Breast epithelium (tissue), 4 donors: ENCODE measurements around the gene ELF3. TPM values are rescaled to one million over a fixed set of nuclear protein-coding genes. Genes with fewer than 3 reads are reported as not detected.
A peak's percentile ranks its signal among the peaks of the same experiment; 100 is the strongest.

ENCODE experiments used
- DNase-seq, 2 donors: peaks; one replicate each; pipeline ENCODE4 v3.0.0-alpha.2; 2019; ENCODE audit warnings: low spot score in 2 of 2
- H3K27ac ChIP-seq, 2 donors: fragments of 200-600 bp; sonication (generic) in 1 of 2; one replicate each; pipeline ENCODE4 v1.5.1; 2016 to 2019; ENCODE audit warnings: mild to moderate bottlenecking in 1 of 2
- H3K27me3 ChIP-seq, 2 donors: fragments of 200-600 bp; sonication (generic) in 1 of 2; one replicate each; pipeline versions ENCODE4 v1.5.1 to v1.6.0; 2017 to 2019; ENCODE audit warnings: control low read depth in 1 of 2, mild to moderate bottlenecking in 1 of 2
- H3K36me3 ChIP-seq: fragments of 200-600 bp; one replicate; pipeline ENCODE4 v1.5.1; 2019
- H3K4me1 ChIP-seq, 2 donors: fragments of 200-600 bp; sonication (generic); one replicate each; pipeline ENCODE4 v1.5.1; 2016 to 2019; ENCODE audit warnings: control low read depth in 1 of 2
- H3K4me3 ChIP-seq, 3 donors: fragments of 200-600 bp; sonication (generic); 1 replicate in 2 of 3; 2 replicates in 1 of 3; pipeline ENCODE4 v1.5.1; 2016 to 2019; ENCODE audit warnings: mild to moderate bottlenecking in 3 of 3, moderate library complexity in 2 of 3
- H3K9me3 ChIP-seq, 2 donors: fragments of 200-600 bp; sonication (generic) in 1 of 2; one replicate each; pipeline ENCODE4 v1.5.1; 2016 to 2019; ENCODE audit warnings: control low read depth in 1 of 2
- POLR2A ChIP-seq: fragments of 450-650 bp; IDR thresholded peaks from one replicate; pipeline ENCODE4 v1.6.1; 2016; ENCODE audit warnings: antibody characterized with exemption, mild to moderate bottlenecking, moderate library complexity
- POLR2AphosphoS5 ChIP-seq, 3 donors: sonication (generic); formaldehyde crosslinking; IDR thresholded peaks; one replicate each; pipeline ENCODE4 v1.6.1; 2017; ENCODE audit warnings: antibody characterized with exemption in 3 of 3
- intact Hi-C: fragments of 100-400 bp; cut with DNase I; formaldehyde crosslinking; loops from one replicate; pipeline ENCODE4 v1.15.1; 2023; ENCODE audit warnings: low total_unique reads
- total RNA-seq, 3 donors: library from RNA; depleted of rRNA; stranded (reverse); fragments of >200 nt; gene quantifications; one replicate each; pipeline ENCODE4 v1.1.0, GENCODE V29; 2016
- TF ChIP-seq, protein P1 (sequence below), 3 donors: fragments of 450-650 bp; IDR thresholded peaks; one replicate each; pipeline ENCODE4 v1.5.1; 2016 to 2017; ENCODE audit warnings: antibody characterized with exemption in 3 of 3, mild to moderate bottlenecking in 3 of 3, moderate library complexity in 3 of 3

The ELF3 gene
- total RNA-seq, 3 donors from 2014 or later = 1.3 to 1,061 (median 367) TPM

DNA sequence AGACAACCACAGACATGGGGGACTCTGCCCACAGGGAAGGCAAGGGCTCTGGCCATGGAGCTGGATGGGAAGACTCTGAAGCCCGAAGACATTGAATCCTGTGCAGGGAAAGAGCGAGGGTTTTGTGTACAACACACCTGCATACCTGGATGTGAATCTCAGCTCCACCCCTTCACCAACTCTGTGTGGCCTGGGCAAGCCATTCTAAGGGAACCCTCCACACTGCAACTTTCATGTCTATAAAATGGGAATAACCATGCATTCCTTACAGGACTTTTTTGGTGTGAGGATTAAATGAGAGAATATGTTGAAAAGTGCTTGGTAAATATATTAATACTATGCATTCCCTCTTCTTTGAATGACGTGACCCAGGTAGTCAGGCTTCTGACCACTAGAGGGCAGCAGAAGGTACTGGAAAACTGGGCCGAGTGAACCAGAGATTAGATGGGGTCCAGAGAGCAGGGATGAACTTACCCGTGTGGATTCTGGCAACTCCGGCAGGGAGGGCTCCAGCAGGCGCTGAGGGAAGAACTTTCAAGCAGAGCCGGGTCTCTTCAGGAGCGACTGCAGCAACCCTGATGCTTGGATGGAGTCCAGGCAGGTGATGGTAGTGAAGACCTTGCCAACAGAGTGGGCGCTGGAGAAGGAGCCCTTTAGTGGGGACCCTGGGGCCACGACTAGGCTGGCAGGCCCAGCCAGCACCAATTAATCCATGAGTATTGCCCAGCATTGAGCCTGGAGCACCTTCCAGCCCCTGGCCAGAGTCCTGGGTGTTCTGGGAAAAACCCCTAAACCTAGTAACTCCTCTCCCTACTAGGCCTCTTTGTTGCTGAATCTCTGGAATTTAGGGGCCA, 834 bp upstream of the ELF3 start:
- intact Hi-C loops = loop anchor here (5.0 kb wide), 1 partner anchor 108 kb away; no protein-coding TSS in a partner anchor
- H3K27me3 ChIP-seq = no peaks in the 10 kb centered on the region
- H3K4me1 ChIP-seq = peaks cover 0 to 12% of the 10 kb centered on the region in 2 donors
- TF ChIP-seq, protein P1, sequence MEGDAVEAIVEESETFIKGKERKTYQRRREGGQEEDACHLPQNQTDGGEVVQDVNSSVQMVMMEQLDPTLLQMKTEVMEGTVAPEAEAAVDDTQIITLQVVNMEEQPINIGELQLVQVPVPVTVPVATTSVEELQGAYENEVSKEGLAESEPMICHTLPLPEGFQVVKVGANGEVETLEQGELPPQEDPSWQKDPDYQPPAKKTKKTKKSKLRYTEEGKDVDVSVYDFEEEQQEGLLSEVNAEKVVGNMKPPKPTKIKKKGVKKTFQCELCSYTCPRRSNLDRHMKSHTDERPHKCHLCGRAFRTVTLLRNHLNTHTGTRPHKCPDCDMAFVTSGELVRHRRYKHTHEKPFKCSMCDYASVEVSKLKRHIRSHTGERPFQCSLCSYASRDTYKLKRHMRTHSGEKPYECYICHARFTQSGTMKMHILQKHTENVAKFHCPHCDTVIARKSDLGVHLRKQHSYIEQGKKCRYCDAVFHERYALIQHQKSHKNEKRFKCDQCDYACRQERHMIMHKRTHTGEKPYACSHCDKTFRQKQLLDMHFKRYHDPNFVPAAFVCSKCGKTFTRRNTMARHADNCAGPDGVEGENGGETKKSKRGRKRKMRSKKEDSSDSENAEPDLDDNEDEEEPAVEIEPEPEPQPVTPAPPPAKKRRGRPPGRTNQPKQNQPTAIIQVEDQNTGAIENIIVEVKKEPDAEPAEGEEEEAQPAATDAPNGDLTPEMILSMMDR (IDR thresholded peaks at IDR 0.05) = peak; percentile 91 to 98 (median 97)
- TF ChIP-seq POLR2A (no peak), POLR2AphosphoS5 (IDR thresholded peaks at IDR 0.05) (peak in 2 of 3 donors; percentile 52 to 55)
- DNase-seq = peak; percentile 81 to 87
- no peaks in the 10 kb centered on the region for H3K36me3 ChIP-seq
- H3K27ac ChIP-seq = peak overlapping the region; percentile 92 to 96
- H3K4me3 ChIP-seq = peak overlapping the region in 2 of 3 donors; percentile 67 to 71
- no peaks in the 10 kb centered on the region for H3K9me3 ChIP-seq

DNA sequence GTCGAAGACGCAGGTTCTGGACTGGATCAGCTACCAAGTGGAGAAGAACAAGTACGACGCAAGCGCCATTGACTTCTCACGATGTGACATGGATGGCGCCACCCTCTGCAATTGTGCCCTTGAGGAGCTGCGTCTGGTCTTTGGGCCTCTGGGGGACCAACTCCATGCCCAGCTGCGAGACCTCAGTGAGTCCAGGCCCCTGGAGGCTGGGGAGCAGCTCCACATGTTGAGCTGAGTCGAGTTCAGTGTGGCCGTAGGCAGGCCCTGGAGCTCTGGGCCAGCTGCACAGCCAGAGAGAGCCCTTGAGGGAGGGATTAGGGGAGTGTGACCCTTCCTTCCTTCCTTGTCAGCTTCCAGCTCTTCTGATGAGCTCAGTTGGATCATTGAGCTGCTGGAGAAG, 1.6 kb downstream of the ELF3 start:
- no peak for TF ChIP-seq POLR2AphosphoS5 (IDR thresholded peaks at IDR 0.05)
- TF ChIP-seq, protein P1 (IDR thresholded peaks at IDR 0.05) = no peak
- peak; percentile 10 for TF ChIP-seq POLR2A
- no peaks in the 10 kb centered on the region for H3K9me3 ChIP-seq
- peaks cover 0 to 9% of the 10 kb centered on the region in 2 donors for H3K4me1 ChIP-seq
- H3K4me3 ChIP-seq = peak overlapping the region in 2 of 3 donors; percentile 67 to 71
- no peak for DNase-seq
- peak overlapping the region; percentile 92 to 96 for H3K27ac ChIP-seq
- H3K36me3 ChIP-seq = no peaks in the 10 kb centered on the region
- no peaks in the 10 kb centered on the region for H3K27me3 ChIP-seq
- intact Hi-C loops = no loop called here

DNA sequence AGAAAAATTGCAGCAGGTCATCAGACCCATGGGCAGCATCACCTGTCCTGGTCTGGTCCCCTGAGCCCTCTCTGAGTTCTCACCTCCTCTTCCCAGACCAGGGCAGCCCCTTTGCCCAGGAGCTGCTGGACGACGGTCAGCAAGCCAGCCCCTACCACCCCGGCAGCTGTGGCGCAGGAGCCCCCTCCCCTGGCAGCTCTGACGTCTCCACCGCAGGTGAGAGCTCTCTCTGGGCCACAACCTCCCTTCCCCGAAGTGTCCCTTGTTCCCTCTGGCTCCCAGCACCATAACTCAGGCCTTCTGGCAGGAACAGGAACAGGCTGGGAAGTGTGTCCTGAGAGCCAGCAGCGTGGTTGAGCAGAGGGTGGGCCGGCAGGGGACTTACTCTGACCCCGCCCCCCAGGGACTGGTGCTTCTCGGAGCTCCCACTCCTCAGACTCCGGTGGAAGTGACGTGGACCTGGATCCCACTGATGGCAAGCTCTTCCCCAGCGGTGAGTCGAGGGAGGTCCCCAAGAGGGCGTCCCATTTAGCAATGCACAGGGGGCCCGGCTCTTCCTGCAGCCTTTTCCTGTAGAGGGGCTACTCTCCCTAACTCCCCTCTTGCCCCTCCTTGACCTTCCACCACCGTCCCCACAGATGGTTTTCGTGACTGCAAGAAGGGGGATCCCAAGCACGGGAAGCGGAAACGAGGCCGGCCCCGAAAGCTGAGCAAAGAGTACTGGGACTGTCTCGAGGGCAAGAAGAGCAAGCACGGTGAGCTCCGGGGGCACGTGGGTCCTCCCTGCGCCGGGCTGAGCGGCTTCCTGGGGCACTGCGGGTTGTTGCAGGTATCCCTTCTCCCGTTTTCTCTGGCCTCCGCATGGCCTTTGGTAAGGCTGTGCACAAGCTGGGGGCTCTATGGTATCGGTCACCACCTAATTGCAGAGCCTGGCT, 2.4 kb downstream of the ELF3 start:
- Histone ChIP-seq H3K27ac (peak overlapping the region; percentile 92 to 96), H3K4me3 (peak overlapping the region in 2 of 3 donors; percentile 67 to 71)
- no peak for DNase-seq

DNA sequence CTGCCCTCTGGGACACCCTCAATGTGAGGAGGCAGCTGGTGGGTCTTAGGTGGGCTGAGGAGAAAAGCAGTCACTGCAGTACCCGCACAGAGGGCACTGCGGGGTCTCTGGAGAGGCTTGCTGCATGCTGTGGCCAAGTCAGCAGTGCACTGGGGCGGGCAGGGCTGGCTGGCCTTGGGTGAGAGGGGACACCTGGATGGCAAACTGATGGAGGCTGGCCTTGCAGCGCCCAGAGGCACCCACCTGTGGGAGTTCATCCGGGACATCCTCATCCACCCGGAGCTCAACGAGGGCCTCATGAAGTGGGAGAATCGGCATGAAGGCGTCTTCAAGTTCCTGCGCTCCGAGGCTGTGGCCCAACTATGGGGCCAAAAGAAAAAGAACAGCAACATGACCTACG, 3.2 kb downstream of the ELF3 start:
- Histone ChIP-seq H3K4me1 (no peaks in the 10 kb centered on the region), H3K9me3 (no peaks in the 10 kb centered on the region), H3K27me3 (no peaks in the 10 kb centered on the region), H3K36me3 (no peaks in the 10 kb centered on the region), H3K27ac (peak overlapping the region; percentile 92 to 96), H3K4me3 (peak overlapping the region in 2 of 3 donors; percentile 67 to 71)
- no peak for DNase-seq
- intact Hi-C loops = no loop called here
- TF ChIP-seq, protein P1 (IDR thresholded peaks at IDR 0.05) = no peak
- TF ChIP-seq POLR2A = no peak
- no peak for TF ChIP-seq POLR2AphosphoS5 (IDR thresholded peaks at IDR 0.05)

More for the DNA sequence above, 2.4 kb downstream of the ELF3 start:
- Histone ChIP-seq H3K36me3 (no peaks in the 10 kb centered on the region), H3K4me1 (peaks cover 0 to 1% of the 10 kb centered on the region in 2 donors), H3K9me3 (no peaks in the 10 kb centered on the region), H3K27me3 (no peaks in the 10 kb centered on the region)
- intact Hi-C loops = no loop called here
- peak in 1 of 3 donors; percentile 15 for TF ChIP-seq POLR2AphosphoS5 (IDR thresholded peaks at IDR 0.05)
- TF ChIP-seq, protein P1 (IDR thresholded peaks at IDR 0.05) = no peak
